ENCODE data around the gene ZNRD2.
"Not testable (repeated sequence)": the region's sequence is repeated elsewhere in the genome, so short reads cannot be mapped to it uniquely, and the experiment has no call there.

ZNRD2 gene

GRCh38 chr11:65555693-65556231 lies 14.5 kb upstream of the ZNRD2 start:
- peak; percentile 92 for DNase-seq (ENCODE audit: low spot score)

- no peak for DNase-seq (ENCODE audit: low spot score)
These were observed 13.6 kb upstream of the ZNRD2 start for GRCh38 chr11:65556470-65557279.

DNA sequence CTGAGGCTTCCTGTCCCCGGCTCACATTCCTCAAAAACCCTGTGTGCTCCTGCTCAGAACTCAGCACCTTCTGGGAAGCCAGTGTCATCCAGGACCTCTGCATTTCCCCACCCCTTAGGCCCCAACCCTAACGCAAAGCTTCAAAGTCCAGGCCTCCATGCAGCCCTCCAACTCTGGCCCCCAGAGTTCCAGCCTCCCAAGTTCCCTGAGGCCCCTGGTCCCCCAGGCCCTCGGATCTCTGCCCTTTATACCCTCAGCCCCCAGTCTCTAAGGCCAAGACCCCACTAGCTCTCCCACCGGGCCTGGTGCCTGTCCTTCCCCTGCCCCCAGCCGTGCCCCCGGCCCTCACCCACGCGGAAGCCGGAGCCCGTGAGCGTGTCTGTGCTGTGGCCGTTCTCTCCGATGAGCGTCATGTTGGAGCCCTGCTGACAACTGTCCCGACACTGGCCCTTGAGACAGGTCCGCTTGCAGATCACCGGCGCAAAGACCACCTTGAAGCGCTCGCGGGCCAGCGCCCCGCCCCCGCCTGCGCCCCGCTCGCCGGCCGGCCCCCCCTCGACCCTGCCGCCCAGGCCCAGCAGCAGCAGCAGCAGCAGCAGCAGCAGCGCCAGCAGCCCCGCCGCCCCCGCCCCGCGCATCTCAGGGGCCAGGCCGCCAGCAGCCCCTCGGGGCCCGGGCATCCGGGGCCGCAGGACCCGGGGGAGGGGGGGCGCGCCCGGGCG lies 12.8 kb upstream of the ZNRD2 start:
- DNase-seq (ENCODE audit: low spot score): peak; percentile 25

DNA sequence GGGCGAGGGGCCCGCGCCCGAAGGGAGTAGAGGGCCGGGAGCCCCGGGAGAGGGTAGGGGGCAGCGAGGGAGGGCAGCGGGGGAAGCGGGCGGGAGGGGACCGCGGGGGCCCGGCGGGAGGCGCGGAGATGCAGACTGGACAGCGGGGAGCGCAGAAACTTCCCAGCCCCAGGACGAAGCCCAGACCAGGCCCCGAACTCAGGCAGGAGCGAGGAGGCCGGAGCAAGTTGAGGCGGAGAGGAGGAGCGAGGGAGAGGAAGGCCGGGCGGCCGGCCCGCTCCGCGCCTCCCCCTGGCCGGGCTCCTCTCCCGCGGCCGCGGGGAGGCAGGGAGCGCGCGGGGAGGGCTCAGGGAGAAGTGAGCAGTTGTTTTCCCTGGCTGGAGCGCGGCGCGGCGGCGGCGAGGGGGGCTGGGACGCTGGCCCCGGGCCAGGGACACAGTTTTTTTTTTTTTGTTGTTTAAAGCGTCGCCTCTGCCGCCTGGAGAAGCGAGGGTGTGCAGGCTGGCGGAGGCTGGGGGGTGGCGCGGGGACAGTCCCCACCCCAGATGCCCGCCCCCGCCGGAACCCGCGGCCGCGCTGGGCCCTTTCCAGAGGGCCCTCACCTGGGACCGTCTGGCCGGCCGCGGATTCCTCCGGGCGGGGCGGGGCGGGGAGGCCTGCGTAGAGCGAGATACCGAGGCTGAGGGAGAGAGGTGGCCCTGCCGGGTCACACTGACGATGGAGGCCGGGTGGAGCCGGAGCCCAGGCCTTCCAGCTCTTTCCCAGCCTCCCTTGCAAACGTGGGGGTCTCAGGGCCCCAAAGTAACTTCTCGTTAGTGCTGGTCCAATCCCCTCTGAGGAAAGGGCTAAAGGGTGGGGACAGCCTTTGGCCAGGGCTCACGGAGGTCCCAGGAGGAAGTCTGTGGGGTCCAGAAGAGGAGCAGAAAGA lies 12.0 kb upstream of the ZNRD2 start, which contains the start of gene LTBP3:
TSS of gene LTBP3 (minus strand) at position 358 of the 928 bp plus-strand sequence. CDS start 400 bp downstream, outside the sequence.
- DNase-seq (ENCODE audit: low spot score): peak; percentile 95

GRCh38 chr11:65558930-65559509 lies 11.3 kb upstream of the ZNRD2 start:
- peak; percentile 73 for DNase-seq (ENCODE audit: low spot score)

GRCh38 chr11:65559535-65559934 lies 10.7 kb upstream of the ZNRD2 start:
- no peak for DNase-seq (ENCODE audit: low spot score)

- no peak for DNase-seq (ENCODE audit: low spot score)
These were observed 10.2 kb upstream of the ZNRD2 start for GRCh38 chr11:65559951-65560537.

- DNase-seq (ENCODE audit: low spot score): peak; percentile 60
These were observed 9.5 kb upstream of the ZNRD2 start for GRCh38 chr11:65560555-65561418.

DNA sequence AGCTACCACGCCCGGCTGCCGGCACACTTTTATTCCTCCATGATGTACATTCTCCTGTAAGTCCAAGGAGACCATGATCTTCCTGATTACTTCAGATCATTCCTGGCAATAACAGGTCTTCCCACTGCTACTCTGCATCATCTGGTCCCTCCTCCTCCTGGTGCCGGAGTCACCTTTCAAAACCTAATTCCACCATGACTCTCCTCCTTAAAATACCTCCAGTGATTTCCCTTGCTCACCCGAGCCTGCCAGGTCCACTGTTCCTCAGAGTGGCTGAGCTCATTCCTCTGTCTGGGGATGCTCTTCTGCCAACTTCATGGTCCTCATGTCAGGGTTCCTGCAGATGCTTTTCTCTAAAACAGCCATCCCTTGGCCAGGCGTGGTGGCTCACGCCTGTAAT lies 8.3 kb upstream of the ZNRD2 start:
- DNase-seq (ENCODE audit: low spot score): no peak

DNA sequence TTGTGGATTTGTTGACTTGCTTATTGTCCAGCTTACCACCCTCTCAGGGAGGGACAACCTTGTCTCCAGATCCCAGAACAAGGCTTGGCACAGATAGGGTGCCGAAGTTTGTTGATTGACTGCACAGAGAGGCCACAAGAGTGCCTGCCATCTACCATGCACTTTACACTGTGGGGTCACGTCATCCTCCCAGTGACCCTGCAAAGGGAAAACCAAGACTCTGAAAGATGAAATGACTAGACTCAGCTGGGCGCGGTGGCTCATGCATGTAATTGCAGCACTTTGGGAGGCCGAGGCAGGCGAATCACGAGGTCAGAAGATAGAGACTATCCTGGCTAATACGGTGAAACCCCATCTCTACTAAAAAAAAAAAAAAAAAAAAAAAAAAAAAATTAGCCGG lies 7.5 kb upstream of the ZNRD2 start:
- DNase-seq (ENCODE audit: low spot score): no peak

GRCh38 chr11:65563601-65564000 lies 6.7 kb upstream of the ZNRD2 start:
- no peak for DNase-seq (ENCODE audit: low spot score)

DNA sequence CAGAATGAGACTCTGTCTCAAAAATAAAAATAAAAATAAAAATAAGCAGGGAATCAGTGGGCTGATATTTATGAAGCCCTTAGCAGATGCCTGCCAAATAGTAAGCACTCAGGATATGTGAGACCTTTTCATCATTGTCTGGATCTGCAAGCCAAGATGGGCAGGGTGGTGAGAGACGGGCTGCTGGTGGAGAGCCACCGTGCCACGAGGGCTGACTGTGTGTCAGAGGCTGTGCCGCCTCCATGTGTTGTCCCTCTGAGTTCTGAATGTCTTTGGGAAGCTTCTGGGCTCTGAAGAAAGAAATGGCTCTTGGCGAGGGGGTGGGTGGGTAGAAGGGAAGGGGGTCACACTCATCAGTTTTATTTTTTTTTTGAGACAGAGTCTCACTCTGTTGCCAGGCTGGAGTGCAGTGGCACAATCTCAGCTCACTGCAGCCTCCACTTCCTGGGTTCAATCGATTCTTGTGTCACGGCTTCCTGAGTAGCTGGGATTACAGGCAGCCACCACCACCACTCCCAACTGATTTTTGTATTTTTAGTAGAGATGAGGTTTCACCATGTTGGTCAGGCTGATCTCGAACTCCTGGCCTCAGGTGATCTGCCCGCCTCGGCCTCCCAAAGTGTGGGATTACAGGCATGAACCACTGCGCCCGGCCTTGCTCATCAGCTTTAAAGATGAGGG lies 5.3 kb upstream of the ZNRD2 start:
- not testable (repeated sequence) for DNase-seq (ENCODE audit: low spot score)

DNA sequence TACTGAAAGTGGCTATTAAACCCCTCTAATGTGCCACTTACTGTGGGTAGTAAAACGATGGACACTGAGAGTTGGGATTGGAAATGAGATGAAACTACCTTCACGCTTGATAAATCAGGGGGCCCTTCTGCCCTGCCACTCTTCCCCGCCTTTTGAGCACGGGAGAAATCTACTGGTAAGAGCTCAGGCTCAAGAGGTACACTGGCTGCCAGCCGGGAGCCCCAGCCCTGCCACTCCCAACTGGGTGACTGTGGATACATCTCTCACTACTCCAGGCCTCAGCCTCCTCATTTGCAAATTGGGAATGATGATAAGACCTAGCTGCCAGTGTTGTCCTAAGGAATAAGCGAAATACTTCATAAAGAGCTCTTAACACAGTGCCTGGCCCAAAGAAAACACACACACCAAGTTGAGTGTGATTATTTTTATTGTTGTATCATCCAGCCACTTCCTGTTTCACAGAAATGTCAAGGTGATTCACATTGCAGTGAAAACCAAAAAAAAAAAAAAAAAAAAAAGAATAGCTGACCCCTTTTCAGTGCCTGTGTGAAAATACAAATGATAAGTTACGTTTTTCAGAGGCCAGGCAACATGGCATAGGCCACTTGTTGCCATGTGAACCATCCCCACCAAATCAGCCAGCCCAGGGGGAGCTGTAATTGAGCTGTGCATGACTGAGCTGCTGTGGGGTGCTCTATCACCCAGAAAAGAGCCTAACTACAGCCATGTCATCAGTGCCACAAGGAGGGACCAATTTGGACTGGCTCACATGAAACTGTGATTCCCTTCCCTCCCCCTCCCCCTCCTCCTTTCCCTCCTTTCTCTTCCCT lies 4.4 kb upstream of the ZNRD2 start:
- DNase-seq (ENCODE audit: low spot score): no peak

- DNase-seq (ENCODE audit: low spot score): peak; percentile 67
These were observed 909 bp upstream of the ZNRD2 start for GRCh38 chr11:65569164-65569972.

DNA sequence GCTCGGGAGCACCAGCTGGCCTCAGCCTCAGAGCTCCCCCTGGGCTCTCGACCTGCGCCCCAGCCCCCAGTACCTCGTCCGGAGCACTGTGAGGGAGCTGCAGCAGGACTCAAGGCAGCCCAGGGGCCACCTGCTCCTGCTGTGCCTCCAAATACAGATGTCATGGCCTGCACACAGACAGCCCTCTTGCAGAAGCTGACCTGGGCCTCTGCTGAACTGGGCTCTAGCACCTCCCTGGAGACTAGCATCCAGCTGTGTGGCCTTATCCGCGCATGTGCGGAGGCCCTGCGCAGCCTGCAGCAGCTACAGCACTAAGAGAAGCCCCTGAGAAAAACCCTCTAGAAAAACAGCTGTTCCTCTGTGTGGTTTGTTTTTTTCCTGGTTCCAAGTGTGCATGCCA lies 1.1 kb downstream of the ZNRD2 start:
- DNase-seq (ENCODE audit: low spot score): no peak

- no peak for DNase-seq (ENCODE audit: low spot score)
These were observed 1.7 kb downstream of the ZNRD2 start for GRCh38 chr11:65571940-65572339.

DNA sequence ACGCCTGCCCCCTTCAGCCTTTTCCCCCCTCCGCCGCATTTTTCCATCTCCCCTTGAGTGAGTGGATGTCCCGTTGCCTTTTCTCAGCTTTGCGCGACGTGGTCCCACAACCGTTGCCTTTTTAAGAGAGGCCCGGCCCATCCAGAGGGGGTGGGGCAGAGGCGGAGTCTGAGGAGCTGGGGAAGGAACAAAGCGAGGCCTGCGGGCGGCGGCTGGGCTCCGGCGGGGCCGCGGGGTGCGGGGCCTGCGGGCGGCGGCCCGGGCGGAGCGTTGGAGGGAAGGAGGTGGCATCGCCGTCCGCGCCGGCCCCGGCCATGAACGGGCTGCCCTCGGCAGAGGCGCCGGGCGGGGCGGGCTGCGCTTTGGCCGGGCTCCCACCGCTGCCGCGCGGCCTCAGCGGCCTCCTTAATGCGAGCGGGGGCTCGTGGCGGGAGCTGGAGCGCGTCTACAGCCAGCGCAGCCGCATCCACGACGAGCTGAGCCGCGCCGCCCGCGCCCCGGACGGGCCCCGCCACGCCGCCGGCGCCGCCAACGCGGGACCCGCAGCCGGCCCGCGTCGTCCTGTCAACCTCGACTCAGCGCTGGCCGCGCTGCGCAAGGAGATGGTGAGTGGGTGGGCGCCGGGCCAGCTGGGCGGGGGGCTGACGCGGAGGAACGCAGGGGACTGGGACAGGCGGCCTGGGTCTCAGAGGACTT lies 2.2 kb downstream of the ZNRD2 start, which contains the start of gene FAM89B:
TSS of gene FAM89B (plus strand) at position 183 of the 696 bp plus-strand sequence. CDS start at position 315, 132 bp downstream.
- DNase-seq (ENCODE audit: low spot score): peak; percentile 90

Data from GM03348 (cell line).